Spleen (tissue), 7 donors: Measurements from ENCODE around the gene ALKBH5.

Experiments
- POLR2A ChIP-seq, 3 donors: fragments of 450-650 bp; IDR thresholded peaks; one replicate each; pipeline ENCODE4 v1.5.1; 2017; ENCODE audit warnings: antibody characterized with exemption in 3 of 3, mild to moderate bottlenecking in 1 of 3
- TF ChIP-seq, protein P1 (sequence below), 11 experiments: fragments of 200-600 bp in 7 of 11; fragments of 450-650 bp in 4 of 11; sonication (generic) in 4 of 11; IDR thresholded peaks in 8 of 11; conservative IDR thresholded peaks in 3 of 11; 1 replicate in 7 of 11; 2 replicates in 4 of 11; pipeline versions ENCODE4 v1.4.0 to v1.8.0; 2016 to 2021; ENCODE audit warnings: antibody characterized with exemption in 11 of 11, inconsistent platforms in 4 of 11, mild to moderate bottlenecking in 1 of 11
- donor health status: DM: no; HTN: no; CAD: no; lungs with moderate emphysema.
- donor health status: DM: no; HTN: no; CAD: no.
- donor health status: DM: no; HTN: no; CAD: no.

DNA sequence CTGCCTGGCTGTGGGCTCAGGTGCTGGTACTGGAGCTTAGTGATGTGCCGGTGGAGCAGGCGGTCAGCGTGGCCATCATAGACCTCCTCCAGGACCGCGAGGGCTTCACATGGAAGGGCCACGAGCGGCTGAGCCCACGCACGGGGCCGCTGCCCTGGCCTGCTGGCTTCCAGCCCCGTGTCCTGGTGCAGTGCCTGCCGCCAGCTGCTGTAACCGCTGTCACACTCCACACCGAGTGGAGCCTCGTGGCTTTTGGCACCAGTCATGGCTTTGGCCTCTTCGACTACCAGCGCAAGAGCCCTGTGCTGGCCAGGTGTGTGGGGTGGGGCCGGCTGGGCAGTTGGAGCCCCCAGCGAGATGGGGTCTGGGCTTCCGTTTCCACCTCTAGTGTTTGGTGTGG lies 53.8 kb downstream of the ALKBH5 start:
- TF ChIP-seq, protein P1, sequence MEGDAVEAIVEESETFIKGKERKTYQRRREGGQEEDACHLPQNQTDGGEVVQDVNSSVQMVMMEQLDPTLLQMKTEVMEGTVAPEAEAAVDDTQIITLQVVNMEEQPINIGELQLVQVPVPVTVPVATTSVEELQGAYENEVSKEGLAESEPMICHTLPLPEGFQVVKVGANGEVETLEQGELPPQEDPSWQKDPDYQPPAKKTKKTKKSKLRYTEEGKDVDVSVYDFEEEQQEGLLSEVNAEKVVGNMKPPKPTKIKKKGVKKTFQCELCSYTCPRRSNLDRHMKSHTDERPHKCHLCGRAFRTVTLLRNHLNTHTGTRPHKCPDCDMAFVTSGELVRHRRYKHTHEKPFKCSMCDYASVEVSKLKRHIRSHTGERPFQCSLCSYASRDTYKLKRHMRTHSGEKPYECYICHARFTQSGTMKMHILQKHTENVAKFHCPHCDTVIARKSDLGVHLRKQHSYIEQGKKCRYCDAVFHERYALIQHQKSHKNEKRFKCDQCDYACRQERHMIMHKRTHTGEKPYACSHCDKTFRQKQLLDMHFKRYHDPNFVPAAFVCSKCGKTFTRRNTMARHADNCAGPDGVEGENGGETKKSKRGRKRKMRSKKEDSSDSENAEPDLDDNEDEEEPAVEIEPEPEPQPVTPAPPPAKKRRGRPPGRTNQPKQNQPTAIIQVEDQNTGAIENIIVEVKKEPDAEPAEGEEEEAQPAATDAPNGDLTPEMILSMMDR (IDR thresholded peaks at IDR 0.05 in 8 of 11, conservative IDR thresholded peaks at IDR 0.05 in 3 of 11) = no peak
- no peak for TF ChIP-seq POLR2A (IDR thresholded peaks at IDR 0.05)
